NT2/D1 (cell line): ENCODE data around the gene ARL17A.
"Not testable (repeated sequence)": the region's sequence is repeated elsewhere in the genome, so short reads cannot be mapped to it uniquely, and the experiment has no call there.

ENCODE experiments used
- SUZ12 ChIP-seq: IDR thresholded peaks from 2 replicates; pipeline ENCODE4 v1.6.1; 2011; ENCODE audit not compliant: insufficient read length, insufficient read depth; ENCODE audit errors: extremely low read depth
- YY1 ChIP-seq: IDR thresholded peaks from 2 replicates; pipeline ENCODE4 v1.6.1; 2011; ENCODE audit not compliant: insufficient read length, insufficient read depth
- ZNF274 ChIP-seq: IDR thresholded peaks from 2 replicates; pipeline ENCODE4 v1.6.1; 2011; ENCODE audit warnings: mild to moderate bottlenecking, low read depth, low read length

DNA sequence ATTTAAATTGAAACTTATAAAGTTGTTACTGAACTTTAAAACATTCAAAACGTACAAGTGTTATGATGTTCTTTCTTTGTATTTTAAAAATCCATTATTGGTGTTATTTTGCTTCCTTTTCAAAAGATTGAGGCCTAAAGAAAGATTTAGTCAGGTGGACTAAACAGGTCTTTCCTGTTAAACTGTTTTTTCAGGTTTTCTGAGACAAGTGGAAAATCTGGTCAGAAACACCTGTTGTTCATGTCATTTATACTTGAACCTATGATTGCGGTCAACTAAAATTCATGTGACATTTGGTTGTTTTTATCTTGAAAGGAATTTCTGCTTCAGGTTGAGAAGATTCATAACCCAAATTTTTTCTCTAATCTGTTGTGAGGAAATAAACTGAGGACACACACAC, 98.2 kb downstream of the ARL17A start:
- not testable (repeated sequence) for TF ChIP-seq ZNF274, YY1, SUZ12
